GM19240 (cell line): ENCODE results near the gene HYPK.

Experiments used
- DNase-seq: peaks from one replicate; pipeline ENCODE4 v3.0.0; 2011; ENCODE audit warnings: low spot score; ENCODE audit not compliant: insufficient read length

HYPK gene

DNA sequence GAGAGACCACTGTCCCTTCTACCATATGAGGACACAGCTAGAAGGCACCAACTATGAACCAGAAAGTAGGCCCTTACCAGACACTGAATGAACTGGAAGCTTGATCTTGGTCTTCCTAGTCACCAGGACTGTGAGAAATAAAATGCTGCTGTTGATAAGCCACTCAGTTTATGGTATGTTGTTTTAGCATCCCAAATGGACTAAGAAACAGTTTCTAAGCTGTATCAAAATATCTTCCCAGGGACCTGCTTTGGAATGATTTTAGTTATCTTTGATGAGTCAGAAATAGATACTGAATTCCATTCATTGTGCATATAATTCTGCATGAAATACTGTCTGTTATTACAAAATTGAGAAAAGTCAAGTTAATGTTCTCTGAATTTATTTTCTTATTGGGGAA lies 45.0 kb downstream of the HYPK start:
- no peak for DNase-seq

- DNase-seq = no peak
Observed at GRCh38 chr15:43851251-43851650, 50.9 kb downstream of the HYPK start.

- DNase-seq = no peak
Observed at GRCh38 chr15:43852607-43853006, 52.2 kb downstream of the HYPK start.
